Adrenal gland (tissue), 12 donors: ENCODE data around the gene PHF23. TPM values are rescaled to one million over a fixed set of nuclear protein-coding genes. Genes with fewer than 3 reads are reported as not detected.

ENCODE experiments used
- DNase-seq, 7 donors: peaks; one replicate each; pipeline ENCODE4 v3.0.0-alpha.2; 2019 to 2020
- H3K27ac ChIP-seq, 5 donors: fragments of 200-600 bp; sonication (generic) in 4 of 5; 1 replicate in 3 of 5; 2 replicates in 2 of 5; pipeline versions ENCODE4 v1.5.1 to v1.8.0; 2016 to 2020; ENCODE audit warnings: mild to moderate bottlenecking in 1 of 5
- H3K27me3 ChIP-seq: fragments of 200-600 bp; 2 replicates; pipeline ENCODE4 v1.8.0; 2021
- H3K36me3 ChIP-seq, 2 donors: fragments of 200-600 bp; replicated peaks in 1 of 2; 1 replicate in 1 of 2; 2 replicates in 1 of 2; pipeline versions ENCODE4 v1.5.1 to v1.8.0; 2018 to 2022
- H3K4me1 ChIP-seq, 2 donors: fragments of 200-600 bp; replicated peaks in 1 of 2; 1 replicate in 1 of 2; 2 replicates in 1 of 2; pipeline versions ENCODE4 v1.5.1 to v1.8.0; 2018 to 2021
- H3K4me3 ChIP-seq, 4 donors: fragments of 200-600 bp; sonication (generic) in 3 of 4; one replicate each; pipeline ENCODE4 v1.5.1; 2016 to 2018
- H3K9me3 ChIP-seq, 3 donors: fragments of 200-600 bp; sonication (generic) in 1 of 3; replicated peaks in 1 of 3; 1 replicate in 2 of 3; 2 replicates in 1 of 3; pipeline versions ENCODE4 v1.5.1 to v1.8.0; 2016 to 2021
- CTCF ChIP-seq, 6 experiments: fragments of 450-650 bp in 4 of 6; fragments of 200-600 bp in 2 of 6; sonication (generic) in 1 of 6; IDR thresholded peaks; 1 replicate in 5 of 6; 2 replicates in 1 of 6; pipeline versions ENCODE4 v1.5.1 to v1.8.0; 2016 to 2021; ENCODE audit warnings: antibody characterized with exemption in 6 of 6, mild to moderate bottlenecking in 2 of 6, moderate library complexity in 1 of 6
- POLR2A ChIP-seq, 2 donors: fragments of 450-650 bp; IDR thresholded peaks; one replicate each; pipeline ENCODE4 v1.6.1; 2017; ENCODE audit warnings: antibody characterized with exemption in 2 of 2, mild to moderate bottlenecking in 2 of 2, moderate library complexity in 1 of 2
- WGBS, 4 donors: extraction: QIAGEN DNeasy Blood & Tissue Kit in 2 of 4; methylation state at CpG; one replicate each; pipeline versions ENCODE4 v1.1.5 to v1.1.7; 2013 to 2017; 5-methylcytosine and 5-hydroxymethylcytosine counted together
- intact Hi-C, 2 donors: fragments of 100-400 bp; cut with DNase I; formaldehyde crosslinking; loops; one replicate each; pipeline versions ENCODE4 v1.14.1 to v1.15.0; 2022 to 2023
- polyA plus RNA-seq, 3 donors: library from polyadenylated mRNA; stranded (reverse); fragments of 200-250 nt in 2 of 3; fragments of 350-450 nt in 1 of 3; fragmentation: Illumina TruSeq in 1 of 3; extraction: RNeasy Lipid Tissue Mini Kit (QIAGEN cat#74804) in 1 of 3; gene quantifications; one replicate each; pipeline ENCODE4 v1.2.3, GENCODE V29; 2013 to 2014
- total RNA-seq, 9 donors: library from RNA; depleted of rRNA in 4 of 9; stranded (reverse); fragments of >200 nt in 4 of 9; fragments of 120-200 nt in 1 of 9; fragmentation: NEBNext Ultra II Directional in 1 of 9; extraction: Animal tissue kit (Norgen Biotek cat#: 25700) in 1 of 9; gene quantifications; one replicate each; pipeline versions ENCODE4 v1.1.0 to v1.2.4, GENCODE V29; 2013 to 2023
- donor health status: healthy with polysubstance abuse.
- donor health status: Bipolar disorder and iron deficiency.
- donor health status: DM: yes; HTN: yes; CAD: no.
- donor health status: DM: no; HTN: no; CAD: no.
- donor health status: DM: no; HTN: no; CAD: no.
- donor health status: DM: yes; HTN: yes; CAD: no.

PHF23 gene
- total and polyA plus RNA-seq, 12 donors = 28.0 to 141 (median 64.5) TPM

GRCh38 chr17:7224661-7225111 lies 14.6 kb downstream of the PHF23 start:
- Histone ChIP-seq H3K36me3 (peaks cover 0 to 77% of the 10 kb centered on the region in 2 donors), H3K9me3 (no peaks in the 10 kb centered on the region), H3K27me3 (no peaks in the 10 kb centered on the region), H3K4me3 (no peak overlapping the region), H3K27ac (peak overlapping the region in 4 of 5 donors; percentile 16 to 100 (median 58)), H3K4me1 (peaks cover 26 to 43% of the 10 kb centered on the region in 2 donors)
- TF ChIP-seq CTCF (IDR thresholded peaks at IDR 0.05) (no peak), POLR2A (IDR thresholded peaks at IDR 0.05) (no peak)
- peak in 4 of 7 donors; percentile 55 to 68 (median 66) for DNase-seq
- intact Hi-C loops = no loop called here
- 24 to 46% (median 43%) methylated on average over 10 to 15 of the region's 15 CpGs; no CpG with 5 or more reads in 1 of the 4 donors for WGBS, 4 donors

- Histone ChIP-seq H3K27ac (peak overlapping the region in 4 of 5 donors; percentile 38 to 100 (median 44)), H3K27me3 (no peaks in the 10 kb centered on the region), H3K4me3 (no peak overlapping the region), H3K36me3 (peaks cover 0 to 71% of the 10 kb centered on the region in 2 donors), H3K9me3 (no peaks in the 10 kb centered on the region), H3K4me1 (peaks cover 26 to 47% of the 10 kb centered on the region in 2 donors)
- TF ChIP-seq POLR2A (IDR thresholded peaks at IDR 0.05) = peak in 1 of 2 donors; percentile 27
- no peak for TF ChIP-seq CTCF (IDR thresholded peaks at IDR 0.05)
- intact Hi-C loops = no loop called here
- peak in 4 of 7 donors; percentile 51 to 66 (median 61) for DNase-seq
- 32 to 55% (median 40%) methylated on average over 1 to 10 of the region's 10 CpGs for WGBS, 4 donors
Observed at GRCh38 chr17:7224110-7224509, 15.1 kb downstream of the PHF23 start.

GRCh38 chr17:7223375-7223774 lies 15.9 kb downstream of the PHF23 start:
- peaks cover 0 to 64% of the 10 kb centered on the region in 2 donors for H3K36me3 ChIP-seq
- H3K27me3 ChIP-seq = no peaks in the 10 kb centered on the region
- H3K9me3 ChIP-seq = no peaks in the 10 kb centered on the region
- DNase-seq = peak in 1 of 7 donors; percentile 48
- no peak overlapping the region for H3K4me3 ChIP-seq
- peak overlapping the region in 3 of 5 donors; percentile 38 to 100 (median 51) for H3K27ac ChIP-seq
- intact Hi-C loops = no loop called here
- no peak for TF ChIP-seq POLR2A (IDR thresholded peaks at IDR 0.05)
- TF ChIP-seq CTCF (IDR thresholded peaks at IDR 0.05) = no peak
- 67 to 73% (median 72%) methylated on average over 1 to 4 of the region's 4 CpGs for WGBS, 4 donors
- peaks cover 26 to 54% of the 10 kb centered on the region in 2 donors for H3K4me1 ChIP-seq

- peak overlapping the region in 2 of 5 donors; percentile 38 to 100 for H3K27ac ChIP-seq
- no peak overlapping the region for H3K4me3 ChIP-seq
- intact Hi-C loops = no loop called here
- H3K36me3 ChIP-seq = peaks cover 0 to 60% of the 10 kb centered on the region in 2 donors
- peak in 3 of 7 donors; percentile 22 to 60 (median 57) for DNase-seq
- no peaks in the 10 kb centered on the region for H3K27me3 ChIP-seq
- TF ChIP-seq CTCF (IDR thresholded peaks at IDR 0.05) (no peak), POLR2A (IDR thresholded peaks at IDR 0.05) (no peak)
- no peaks in the 10 kb centered on the region for H3K9me3 ChIP-seq
- H3K4me1 ChIP-seq = peaks cover 30 to 58% of the 10 kb centered on the region in 2 donors
- WGBS, 4 donors = 63 to 70% (median 67%) methylated on average over 3 to 7 of the region's 7 CpGs
Observed at GRCh38 chr17:7222972-7223292, 16.3 kb downstream of the PHF23 start.
